Measurements from ENCODE around the gene MSANTD7. TPM values are rescaled to one million over a fixed set of nuclear protein-coding genes. Genes with fewer than 3 reads are reported as not detected.
"Not testable (repeated sequence)": the region's sequence is repeated elsewhere in the genome, so short reads cannot be mapped to it uniquely, and the experiment has no call there.

Gene MSANTD7
- total and polyA plus RNA-seq, 2 donors (not counting 1 experiment from before 2014, with no cell fraction given): 7.2 to 14.4 TPM

- no peaks in the 10 kb centered on the region for H4K20me1 ChIP-seq (ENCODE audit: control insufficient read depth, extremely low read depth, insufficient read depth, low read length)
- H2AFZ ChIP-seq (ENCODE audit: low read length): no peak overlapping the region
- H3K27me3 ChIP-seq (ENCODE audit: control insufficient read depth, insufficient read depth, low read length): no peaks in the 10 kb centered on the region
- TF ChIP-seq, protein P1, sequence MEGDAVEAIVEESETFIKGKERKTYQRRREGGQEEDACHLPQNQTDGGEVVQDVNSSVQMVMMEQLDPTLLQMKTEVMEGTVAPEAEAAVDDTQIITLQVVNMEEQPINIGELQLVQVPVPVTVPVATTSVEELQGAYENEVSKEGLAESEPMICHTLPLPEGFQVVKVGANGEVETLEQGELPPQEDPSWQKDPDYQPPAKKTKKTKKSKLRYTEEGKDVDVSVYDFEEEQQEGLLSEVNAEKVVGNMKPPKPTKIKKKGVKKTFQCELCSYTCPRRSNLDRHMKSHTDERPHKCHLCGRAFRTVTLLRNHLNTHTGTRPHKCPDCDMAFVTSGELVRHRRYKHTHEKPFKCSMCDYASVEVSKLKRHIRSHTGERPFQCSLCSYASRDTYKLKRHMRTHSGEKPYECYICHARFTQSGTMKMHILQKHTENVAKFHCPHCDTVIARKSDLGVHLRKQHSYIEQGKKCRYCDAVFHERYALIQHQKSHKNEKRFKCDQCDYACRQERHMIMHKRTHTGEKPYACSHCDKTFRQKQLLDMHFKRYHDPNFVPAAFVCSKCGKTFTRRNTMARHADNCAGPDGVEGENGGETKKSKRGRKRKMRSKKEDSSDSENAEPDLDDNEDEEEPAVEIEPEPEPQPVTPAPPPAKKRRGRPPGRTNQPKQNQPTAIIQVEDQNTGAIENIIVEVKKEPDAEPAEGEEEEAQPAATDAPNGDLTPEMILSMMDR (conservative IDR thresholded peaks at IDR 0.05 in 1 of 2, IDR thresholded peaks at IDR 0.05 in 1 of 2; ENCODE audit: low read depth in 1 of 2, low read length in 2 of 2): no peak
- no peak for TF ChIP-seq EZH2 (IDR thresholded peaks at IDR 0.05; ENCODE audit: low read length, missing control alignments)
- H3K4me2 ChIP-seq (ENCODE audit: extremely low read depth, insufficient read depth, low read length): no peak overlapping the region
- no peak overlapping the region for H3K9ac ChIP-seq (ENCODE audit: insufficient read depth, low read length)
- no peak overlapping the region for H3K4me3 ChIP-seq (replicated peaks in 1 of 4; ENCODE audit: control extremely low read depth in 1 of 4, insufficient read depth in 1 of 4, low read depth in 3 of 4, low read length in 4 of 4)
- DNase-seq (ENCODE audit: low read depth in 2 of 2): peak in 1 of 2 donors; percentile 23
- no peaks in the 10 kb centered on the region for H3K36me3 ChIP-seq (ENCODE audit: control insufficient read depth, insufficient read depth, low read length)
- no peaks in the 10 kb centered on the region for H3K79me2 ChIP-seq (ENCODE audit: control insufficient read depth, insufficient read depth, low read length)
- H3K27ac ChIP-seq (ENCODE audit: insufficient read depth, low read length): no peak overlapping the region
- H3K4me1 ChIP-seq (ENCODE audit: control insufficient read depth, extremely low read depth, insufficient read depth, low read length): no peaks in the 10 kb centered on the region
- no peaks in the 10 kb centered on the region for H3K9me3 ChIP-seq (ENCODE audit: control insufficient read depth, insufficient read depth, low read depth, low read length)
Observed at GRCh38 chr10:14859775-14860174, 21.7 kb downstream of the MSANTD7 start.

- H3K9ac ChIP-seq (ENCODE audit: insufficient read depth, low read length): no peak overlapping the region
- H3K9me3 ChIP-seq (ENCODE audit: control insufficient read depth, insufficient read depth, low read depth, low read length): no peaks in the 10 kb centered on the region
- no peaks in the 10 kb centered on the region for H3K79me2 ChIP-seq (ENCODE audit: control insufficient read depth, insufficient read depth, low read length)
- H2AFZ ChIP-seq (ENCODE audit: low read length): no peak overlapping the region
- H3K36me3 ChIP-seq (ENCODE audit: control insufficient read depth, insufficient read depth, low read length): no peaks in the 10 kb centered on the region
- no peaks in the 10 kb centered on the region for H3K4me1 ChIP-seq (ENCODE audit: control insufficient read depth, extremely low read depth, insufficient read depth, low read length)
- no peak overlapping the region for H3K4me3 ChIP-seq (replicated peaks in 1 of 4; ENCODE audit: control extremely low read depth in 1 of 4, insufficient read depth in 1 of 4, low read depth in 3 of 4, low read length in 4 of 4)
- no peak overlapping the region for H3K4me2 ChIP-seq (ENCODE audit: extremely low read depth, insufficient read depth, low read length)
- no peak for DNase-seq (ENCODE audit: low read depth in 2 of 2)
- H4K20me1 ChIP-seq (ENCODE audit: control insufficient read depth, extremely low read depth, insufficient read depth, low read length): no peaks in the 10 kb centered on the region
- no peak for TF ChIP-seq EZH2 (IDR thresholded peaks at IDR 0.05; ENCODE audit: low read length, missing control alignments)
- TF ChIP-seq, protein P1 (conservative IDR thresholded peaks at IDR 0.05 in 1 of 2, IDR thresholded peaks at IDR 0.05 in 1 of 2; ENCODE audit: low read depth in 1 of 2, low read length in 2 of 2): no peak
- no peaks in the 10 kb centered on the region for H3K27me3 ChIP-seq (ENCODE audit: control insufficient read depth, insufficient read depth, low read length)
- H3K27ac ChIP-seq (ENCODE audit: insufficient read depth, low read length): no peak overlapping the region
Observed at GRCh38 chr10:14860791-14861190, 22.7 kb downstream of the MSANTD7 start.

DNA sequence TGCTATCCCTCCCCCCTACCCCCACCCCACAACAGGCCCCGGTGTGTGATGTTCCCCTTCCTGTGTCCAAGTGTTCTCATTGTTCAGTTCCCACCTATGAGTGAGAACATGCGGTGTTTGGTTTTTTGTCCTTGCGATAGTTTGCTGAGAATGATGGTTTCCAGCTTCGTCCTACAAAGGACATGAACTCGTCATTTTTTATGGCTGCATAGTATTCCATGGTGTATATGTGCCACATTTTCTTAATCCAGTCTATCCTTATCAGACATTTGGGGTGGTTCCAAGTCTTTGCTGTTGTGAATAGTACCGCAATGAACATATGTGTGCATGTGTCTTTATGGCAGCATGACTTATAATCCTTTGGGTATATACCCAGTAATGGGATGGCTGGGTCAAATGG, 26.4 kb downstream of the MSANTD7 start:
- H3K4me1 ChIP-seq (ENCODE audit: control insufficient read depth, extremely low read depth, insufficient read depth, low read length); DNase-seq (ENCODE audit: low read depth in 2 of 2); H3K79me2 ChIP-seq (ENCODE audit: control insufficient read depth, insufficient read depth, low read length); H3K27me3 ChIP-seq (ENCODE audit: control insufficient read depth, insufficient read depth, low read length); H2AFZ ChIP-seq (ENCODE audit: low read length); H3K4me3 ChIP-seq (replicated peaks in 1 of 4; ENCODE audit: control extremely low read depth in 1 of 4, insufficient read depth in 1 of 4, low read depth in 3 of 4, low read length in 4 of 4); H4K20me1 ChIP-seq (ENCODE audit: control insufficient read depth, extremely low read depth, insufficient read depth, low read length); H3K36me3 ChIP-seq (ENCODE audit: control insufficient read depth, insufficient read depth, low read length); H3K9ac ChIP-seq (ENCODE audit: insufficient read depth, low read length); H3K27ac ChIP-seq (ENCODE audit: insufficient read depth, low read length); H3K4me2 ChIP-seq (ENCODE audit: extremely low read depth, insufficient read depth, low read length); H3K9me3 ChIP-seq (ENCODE audit: control insufficient read depth, insufficient read depth, low read depth, low read length): not testable (repeated sequence)

DNA sequence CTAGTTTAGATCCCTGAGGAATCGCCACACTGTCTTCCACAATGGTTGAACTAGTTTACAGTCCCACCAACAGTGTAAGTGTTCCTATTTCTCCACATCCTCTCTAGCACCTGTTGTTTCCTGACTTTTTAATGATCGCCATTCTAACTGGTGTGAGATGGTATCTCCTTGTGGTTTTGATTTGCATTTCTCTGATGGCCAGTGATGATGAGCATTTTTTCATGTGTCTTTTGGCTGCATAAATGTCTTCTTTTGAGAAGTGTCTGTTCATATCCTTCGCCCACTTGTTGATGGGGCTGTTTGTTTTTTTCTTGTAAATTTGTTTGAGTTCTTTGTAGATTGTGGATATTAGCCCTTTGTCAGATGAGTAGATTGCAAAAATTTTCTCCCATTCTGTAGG, 26.8 kb downstream of the MSANTD7 start:
- H3K9me3 ChIP-seq (ENCODE audit: control insufficient read depth, insufficient read depth, low read depth, low read length); DNase-seq (ENCODE audit: low read depth in 2 of 2); H3K4me2 ChIP-seq (ENCODE audit: extremely low read depth, insufficient read depth, low read length); H3K4me3 ChIP-seq (replicated peaks in 1 of 4; ENCODE audit: control extremely low read depth in 1 of 4, insufficient read depth in 1 of 4, low read depth in 3 of 4, low read length in 4 of 4); H3K27ac ChIP-seq (ENCODE audit: insufficient read depth, low read length); H3K9ac ChIP-seq (ENCODE audit: insufficient read depth, low read length); H3K79me2 ChIP-seq (ENCODE audit: control insufficient read depth, insufficient read depth, low read length); H3K27me3 ChIP-seq (ENCODE audit: control insufficient read depth, insufficient read depth, low read length); H4K20me1 ChIP-seq (ENCODE audit: control insufficient read depth, extremely low read depth, insufficient read depth, low read length); H3K4me1 ChIP-seq (ENCODE audit: control insufficient read depth, extremely low read depth, insufficient read depth, low read length); H2AFZ ChIP-seq (ENCODE audit: low read length); H3K36me3 ChIP-seq (ENCODE audit: control insufficient read depth, insufficient read depth, low read length): not testable (repeated sequence)
